HCT116 (cell line): ENCODE measurements around the gene ARMH4. TPM values are rescaled to one million over a fixed set of nuclear protein-coding genes. Genes with fewer than 3 reads are reported as not detected.

Experiments used
- ATAC-seq: fragments of 200-7000 bp; cut with Tn5 transposase; 2 replicates; pipeline ENCODE4 v1.9.1; 2020; ENCODE audit warnings: mild to moderate bottlenecking, moderate library complexity
- BruUV-seq: library from RNA; stranded (reverse); fragments of 400-500 nt; replicated peaks from 2 replicates; lab custom pipeline; 2021; lab: Mats Ljungman, UMichigan
- CTCF ChIA-PET: fragments of 300-600 bp; sonication (Branson Sonifier 250); formaldehyde crosslinking; loops from one replicate; lab custom pipeline; 2021; ENCODE audit warnings: antibody characterized with exemption; lab: Charles Lee
- POLR2A ChIA-PET: fragments of 300-600, 350-600 bp; sonication (Branson Sonifier 250); formaldehyde crosslinking; loops from one replicate; lab custom pipeline; 2021; ENCODE audit warnings: antibody characterized with exemption; lab: Charles Lee
- RAD21 ChIA-PET, 2 experiments: fragments of 300-600 bp; sonication (Branson Sonifier 250); formaldehyde crosslinking; loops; one replicate each; lab custom pipeline; 2023; ENCODE audit warnings: low total read pairs in 2 of 2; ENCODE audit not compliant: uncharacterized antibody in 2 of 2, unreplicated experiment in 2 of 2, low non-redundant PET in 1 of 2; lab: Charles Lee
- DNase-seq: peaks from one replicate; pipeline ENCODE4 v3.0.0-alpha.2; 2010; ENCODE audit warnings: low read depth, low spot score
- H2AFZ ChIP-seq: fragments of 200-600 bp; shearing (Covaris generic), sonication (generic); 2 replicates; pipeline ENCODE4 v1.6.1; 2017; ENCODE audit warnings: low read depth, mixed run types, mixed read lengths, antibody characterized with exemption, low read length; ENCODE audit not compliant: poor library complexity, severe bottlenecking
- H3K27ac ChIP-seq: 2 replicates; pipeline ENCODE4 v1.5.1; 2012; ENCODE audit warnings: low read depth, low read length
- H3K27me3 ChIP-seq: fragments of 200-600 bp; sonication (generic); 2 replicates; pipeline ENCODE4 v1.6.1; 2016; ENCODE audit warnings: mixed run types, low read length, mixed read lengths; ENCODE audit not compliant: insufficient read depth
- H3K36me3 ChIP-seq, 2 experiments: fragments of 200-500 bp in 1 of 2; fragments of 200-600 bp in 1 of 2; sonication (Bioruptor generic) in 1 of 2; sonication (generic) in 1 of 2; 2 replicates each; pipeline versions ENCODE4 v1.5.1 to v1.6.1; 2014 to 2016; ENCODE audit warnings: low read length in 2 of 2, inconsistent platforms in 1 of 2, mixed read lengths in 1 of 2, mixed run types in 1 of 2; ENCODE audit not compliant: insufficient read depth in 2 of 2, control insufficient read depth in 1 of 2
- H3K4me1 ChIP-seq, 2 experiments: fragments of 200-600 bp in 1 of 2; sonication (generic) in 1 of 2; 2 replicates each; pipeline versions ENCODE4 v1.5.1 to v1.6.1; 2012 to 2017; ENCODE audit warnings: low read length in 2 of 2, inconsistent platforms in 1 of 2, mild to moderate bottlenecking in 1 of 2, mixed read lengths in 1 of 2, mixed run types in 1 of 2, moderate library complexity in 1 of 2; ENCODE audit not compliant: insufficient read depth in 2 of 2, control insufficient read depth in 1 of 2
- H3K4me2 ChIP-seq: fragments of 200-600 bp; sonication (generic); 2 replicates; pipeline ENCODE4 v1.6.1; 2017; ENCODE audit warnings: mixed run types, low read length, mixed read lengths
- H3K4me3 ChIP-seq, 2 experiments: fragments of 200-600 bp in 1 of 2; sonication (generic) in 1 of 2; replicated peaks in 1 of 2; 2 replicates each; pipeline ENCODE4 v1.5.1; 2011 to 2016; ENCODE audit warnings: low read length in 2 of 2, control low read depth in 1 of 2, low read depth in 1 of 2, mild to moderate bottlenecking in 1 of 2, mixed read lengths in 1 of 2, mixed run types in 1 of 2
- H3K79me2 ChIP-seq: fragments of 200-600 bp; sonication (generic); 2 replicates; pipeline ENCODE4 v1.6.1; 2017; ENCODE audit warnings: mild to moderate bottlenecking, mixed run types, low read length, moderate library complexity, mixed read lengths; ENCODE audit not compliant: insufficient read depth
- H3K9ac ChIP-seq: fragments of 200-600 bp; sonication (generic); 2 replicates; pipeline ENCODE4 v1.6.1; 2016; ENCODE audit warnings: low read length, mixed read lengths
- H3K9me2 ChIP-seq: fragments of 200-600 bp; sonication (generic), shearing (Covaris generic); 2 replicates; pipeline ENCODE4 v1.6.1; 2017; ENCODE audit warnings: mixed run types, mild to moderate bottlenecking, moderate library complexity; ENCODE audit not compliant: insufficient read depth
- H3K9me3 ChIP-seq, 2 experiments: fragments of 200-500 bp in 1 of 2; fragments of 200-600 bp in 1 of 2; sonication (Bioruptor generic) in 1 of 2; sonication (generic) in 1 of 2; 2 replicates each; pipeline ENCODE4 v1.6.1; 2014 to 2017; ENCODE audit warnings: low read length in 2 of 2, mixed read lengths in 2 of 2, inconsistent platforms in 1 of 2, low read depth in 1 of 2, mild to moderate bottlenecking in 1 of 2, mixed run types in 1 of 2, moderate library complexity in 1 of 2; ENCODE audit not compliant: control insufficient read depth in 1 of 2, insufficient read depth in 1 of 2
- H4K20me1 ChIP-seq: fragments of 200-600 bp; sonication (generic), shearing (Covaris generic); 2 replicates; pipeline ENCODE4 v1.6.1; 2017; ENCODE audit warnings: mixed run types, mild to moderate bottlenecking, moderate library complexity; ENCODE audit not compliant: insufficient read depth
- CBX3 ChIP-seq: IDR thresholded peaks from 2 replicates; pipeline ENCODE4 v1.6.1; 2012; ENCODE audit warnings: low read depth
- EGR1 ChIP-seq: IDR thresholded peaks from 2 replicates; pipeline ENCODE4 v1.6.1; 2012; ENCODE audit warnings: low read depth
- EZH2 ChIP-seq: fragments of 200-600 bp; sonication (generic); IDR thresholded peaks from 2 replicates; pipeline ENCODE4 v1.6.1; 2017; ENCODE audit warnings: antibody characterized with exemption, mixed run types
- EZH2phosphoT487 ChIP-seq: fragments of 200-600 bp; IDR thresholded peaks from 2 replicates; pipeline ENCODE4 v1.6.1; 2018; ENCODE audit warnings: antibody characterized with exemption, borderline replicate concordance
- FOSL1 ChIP-seq: IDR thresholded peaks from 2 replicates; pipeline ENCODE4 v1.6.1; 2012; ENCODE audit warnings: low read depth
- JUND ChIP-seq: IDR thresholded peaks from 2 replicates; pipeline ENCODE4 v1.6.1; 2012
- POLR2A ChIP-seq: IDR thresholded peaks from 2 replicates; pipeline ENCODE4 v1.7.0; 2011; ENCODE audit warnings: borderline replicate concordance; ENCODE audit not compliant: insufficient read depth, insufficient read length; ENCODE audit errors: extremely low read depth
- SIN3A ChIP-seq: IDR thresholded peaks from 2 replicates; pipeline ENCODE4 v1.6.1; 2012; ENCODE audit warnings: low read depth
- SP1 ChIP-seq: IDR thresholded peaks from 2 replicates; pipeline ENCODE4 v1.6.1; 2012; ENCODE audit warnings: low read depth
- SRF ChIP-seq: IDR thresholded peaks from 2 replicates; pipeline ENCODE4 v1.6.1; 2012; ENCODE audit warnings: low read depth
- TCF7L2 ChIP-seq: IDR thresholded peaks from 2 replicates; pipeline ENCODE4 v1.7.0; 2011; ENCODE audit warnings: borderline replicate concordance, inconsistent platforms; ENCODE audit not compliant: insufficient read depth, insufficient read length; ENCODE audit errors: extremely low read depth
- ZNF274 ChIP-seq: fragments of 200-500 bp; sonication (Bioruptor generic); IDR thresholded peaks from 2 replicates; pipeline ENCODE4 v1.6.1; 2014; ENCODE audit warnings: mild to moderate bottlenecking, low read depth, low read length, inconsistent platforms
- intact Hi-C: fragments of 100-400 bp; cut with micrococcal nuclease; formaldehyde crosslinking; loops from 2 replicates; pipeline ENCODE4 v1.10.0; 2022
- total RNA-seq: library from RNA; stranded (reverse); gene quantifications from one replicate; pipeline ENCODE4 v1.2.1, GENCODE V29; 2021; ENCODE audit not compliant: unreplicated experiment
- TF ChIP-seq, protein P1 (sequence below): IDR thresholded peaks from 2 replicates; pipeline ENCODE4 v1.6.1; 2012; ENCODE audit warnings: low read depth

ARMH4 gene
- total RNA-seq, 1 experiment from 2014 or later, result 1.7 TPM

DNA sequence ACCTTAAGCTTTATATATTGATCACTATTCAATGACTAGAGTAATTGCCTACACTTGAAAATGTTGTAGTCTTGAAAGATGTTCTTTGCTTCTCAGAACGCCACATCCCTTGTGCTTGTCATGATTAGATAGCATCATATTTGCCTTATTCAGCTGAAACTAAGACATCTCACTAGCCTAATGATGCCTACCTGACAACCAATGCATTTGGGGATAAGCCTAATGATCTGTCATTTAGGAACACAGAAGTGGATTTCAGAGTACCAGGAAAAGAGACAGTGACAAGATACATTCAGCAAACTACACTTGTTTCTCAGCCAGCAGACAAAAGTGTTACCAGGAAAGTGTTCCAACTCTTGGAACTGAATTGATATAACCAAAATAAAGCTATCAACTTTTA, 83.7 kb downstream of the ARMH4 start:
- H3K4me3 ChIP-seq, result no peak overlapping the region
- no peaks in the 10 kb centered on the region for H3K4me1 ChIP-seq
- H2AFZ ChIP-seq, result no peak overlapping the region
- CTCF ChIA-PET, result no interaction called here
- ATAC-seq (no peak), DNase-seq (no peak)
- no peak overlapping the region for H3K9ac ChIP-seq
- no peak for TF ChIP-seq ZNF274
- TF ChIP-seq CBX3, result no peak
- TF ChIP-seq POLR2A, result no peak
- TF ChIP-seq, protein P1, sequence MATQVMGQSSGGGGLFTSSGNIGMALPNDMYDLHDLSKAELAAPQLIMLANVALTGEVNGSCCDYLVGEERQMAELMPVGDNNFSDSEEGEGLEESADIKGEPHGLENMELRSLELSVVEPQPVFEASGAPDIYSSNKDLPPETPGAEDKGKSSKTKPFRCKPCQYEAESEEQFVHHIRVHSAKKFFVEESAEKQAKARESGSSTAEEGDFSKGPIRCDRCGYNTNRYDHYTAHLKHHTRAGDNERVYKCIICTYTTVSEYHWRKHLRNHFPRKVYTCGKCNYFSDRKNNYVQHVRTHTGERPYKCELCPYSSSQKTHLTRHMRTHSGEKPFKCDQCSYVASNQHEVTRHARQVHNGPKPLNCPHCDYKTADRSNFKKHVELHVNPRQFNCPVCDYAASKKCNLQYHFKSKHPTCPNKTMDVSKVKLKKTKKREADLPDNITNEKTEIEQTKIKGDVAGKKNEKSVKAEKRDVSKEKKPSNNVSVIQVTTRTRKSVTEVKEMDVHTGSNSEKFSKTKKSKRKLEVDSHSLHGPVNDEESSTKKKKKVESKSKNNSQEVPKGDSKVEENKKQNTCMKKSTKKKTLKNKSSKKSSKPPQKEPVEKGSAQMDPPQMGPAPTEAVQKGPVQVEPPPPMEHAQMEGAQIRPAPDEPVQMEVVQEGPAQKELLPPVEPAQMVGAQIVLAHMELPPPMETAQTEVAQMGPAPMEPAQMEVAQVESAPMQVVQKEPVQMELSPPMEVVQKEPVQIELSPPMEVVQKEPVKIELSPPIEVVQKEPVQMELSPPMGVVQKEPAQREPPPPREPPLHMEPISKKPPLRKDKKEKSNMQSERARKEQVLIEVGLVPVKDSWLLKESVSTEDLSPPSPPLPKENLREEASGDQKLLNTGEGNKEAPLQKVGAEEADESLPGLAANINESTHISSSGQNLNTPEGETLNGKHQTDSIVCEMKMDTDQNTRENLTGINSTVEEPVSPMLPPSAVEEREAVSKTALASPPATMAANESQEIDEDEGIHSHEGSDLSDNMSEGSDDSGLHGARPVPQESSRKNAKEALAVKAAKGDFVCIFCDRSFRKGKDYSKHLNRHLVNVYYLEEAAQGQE, result no peak
- no peak overlapping the region for H3K27ac ChIP-seq
- RAD21 ChIA-PET, result no interaction called here
- no TSS peak for BruUV-seq
- no peaks in the 10 kb centered on the region for H3K36me3 ChIP-seq
- H3K4me2 ChIP-seq, result no peak overlapping the region
- intact Hi-C loops, result no loop called here
- no peaks in the 10 kb centered on the region for H3K27me3 ChIP-seq
- H3K9me3 ChIP-seq, result no peaks in the 10 kb centered on the region
- no peaks in the 10 kb centered on the region for H4K20me1 ChIP-seq
- H3K9me2 ChIP-seq, result no peaks in the 10 kb centered on the region
- POLR2A ChIA-PET, result no interaction called here
- no peaks in the 10 kb centered on the region for H3K79me2 ChIP-seq

DNA sequence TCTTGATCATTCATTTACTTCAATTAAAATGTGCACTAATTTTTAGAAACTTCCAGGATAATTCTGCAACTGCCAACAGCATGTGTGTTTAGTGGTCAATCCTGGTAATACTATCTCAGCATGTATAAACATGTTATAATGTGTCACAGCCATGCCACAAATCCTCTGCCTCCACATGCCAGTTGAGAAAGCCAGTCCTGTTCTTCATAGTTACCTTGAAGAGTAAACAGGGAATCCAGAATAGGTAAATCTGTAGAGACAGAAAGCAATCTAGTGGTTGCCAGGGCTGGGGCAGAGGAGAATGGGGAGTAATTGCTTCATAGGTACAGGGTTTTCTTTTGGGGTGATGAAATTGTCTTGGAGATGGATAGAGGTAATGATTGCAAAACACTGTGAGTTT, 85.9 kb downstream of the ARMH4 start:
- no peak overlapping the region for H3K4me2 ChIP-seq
- ChIA-PET CTCF (no interaction called here), RAD21 (no interaction called here), POLR2A (no interaction called here)
- no peak for DNase-seq
- intact Hi-C loops, result no loop called here
- no peak overlapping the region for H3K27ac ChIP-seq
- no peak overlapping the region for H3K9ac ChIP-seq
- no peaks in the 10 kb centered on the region for H3K4me1 ChIP-seq
- no peaks in the 10 kb centered on the region for H3K79me2 ChIP-seq
- no peaks in the 10 kb centered on the region for H3K9me2 ChIP-seq
- H3K36me3 ChIP-seq, result no peaks in the 10 kb centered on the region
- peaks cover 2% of the 10 kb centered on the region; the same call in 1 of the 2 replicates for H3K27me3 ChIP-seq
- no peak for TF ChIP-seq EZH2
- TF ChIP-seq SIN3A, result no peak
- no peak for TF ChIP-seq EGR1
- TF ChIP-seq SP1, result no peak
- no peak for TF ChIP-seq JUND
- TF ChIP-seq FOSL1, result no peak
- TF ChIP-seq EZH2phosphoT487, result no peak
- no peak for TF ChIP-seq SRF
- TF ChIP-seq ZNF274, result no peak
- TF ChIP-seq TCF7L2, result no peak
- TF ChIP-seq, all 23 proteins: peak for 0
- no peaks in the 10 kb centered on the region for H3K9me3 ChIP-seq
- H4K20me1 ChIP-seq, result no peaks in the 10 kb centered on the region
- no TSS peak for BruUV-seq
- H3K4me3 ChIP-seq, result no peak overlapping the region
- H2AFZ ChIP-seq, result no peak overlapping the region
- no peak for ATAC-seq
